ENCODE results near the gene LCN10.

LCN10 gene

DNA sequence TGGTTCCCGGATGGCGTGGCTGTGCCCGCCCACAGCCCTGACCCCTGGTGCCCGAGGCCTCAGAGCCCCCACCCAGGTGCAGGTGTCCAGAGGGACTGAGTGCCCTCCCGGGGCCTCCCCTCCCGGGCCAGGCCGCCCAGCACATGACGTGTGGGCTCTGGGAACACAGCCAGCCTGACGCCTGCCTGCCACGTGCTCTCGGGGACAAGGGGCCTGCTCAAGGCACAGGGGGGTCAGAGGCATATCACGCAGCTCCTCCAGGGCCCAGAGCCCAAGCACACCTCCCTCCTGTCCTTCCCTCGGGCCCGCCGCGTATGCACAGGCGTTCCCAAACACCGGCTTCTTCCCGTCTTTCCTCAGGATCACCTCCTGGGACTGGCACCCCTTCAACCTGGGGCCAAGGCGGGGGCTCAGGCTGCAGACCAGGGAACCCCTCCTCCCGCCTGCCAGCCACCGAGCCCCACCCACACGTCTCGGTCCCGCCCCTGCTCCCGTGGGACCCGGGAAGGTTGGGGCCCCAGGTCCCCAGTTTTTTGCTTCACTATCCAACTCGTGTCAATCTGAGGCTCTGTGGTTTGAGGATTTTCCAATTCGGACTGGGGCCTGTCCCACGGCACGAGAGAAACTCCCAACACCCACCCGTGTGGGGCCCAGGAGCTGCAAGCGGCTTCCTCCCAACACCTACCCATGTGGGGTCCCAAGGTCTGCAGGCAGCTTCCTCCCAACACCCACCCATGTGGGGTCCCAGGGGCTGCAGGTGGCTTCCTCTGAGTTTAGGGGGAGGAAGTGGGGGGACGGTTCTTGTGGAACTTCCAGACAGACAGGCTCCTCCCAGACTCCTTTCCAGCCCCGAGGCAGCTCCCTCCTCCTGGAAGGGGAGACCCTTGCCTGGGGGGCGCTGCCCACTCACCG is 1.5 kb downstream of the LCN10 start:
- H3K4me3 ChIP-seq (replicated peaks; ENCODE audit: low read depth, low read length), result no peak overlapping the region
- TF ChIP-seq, protein P1, sequence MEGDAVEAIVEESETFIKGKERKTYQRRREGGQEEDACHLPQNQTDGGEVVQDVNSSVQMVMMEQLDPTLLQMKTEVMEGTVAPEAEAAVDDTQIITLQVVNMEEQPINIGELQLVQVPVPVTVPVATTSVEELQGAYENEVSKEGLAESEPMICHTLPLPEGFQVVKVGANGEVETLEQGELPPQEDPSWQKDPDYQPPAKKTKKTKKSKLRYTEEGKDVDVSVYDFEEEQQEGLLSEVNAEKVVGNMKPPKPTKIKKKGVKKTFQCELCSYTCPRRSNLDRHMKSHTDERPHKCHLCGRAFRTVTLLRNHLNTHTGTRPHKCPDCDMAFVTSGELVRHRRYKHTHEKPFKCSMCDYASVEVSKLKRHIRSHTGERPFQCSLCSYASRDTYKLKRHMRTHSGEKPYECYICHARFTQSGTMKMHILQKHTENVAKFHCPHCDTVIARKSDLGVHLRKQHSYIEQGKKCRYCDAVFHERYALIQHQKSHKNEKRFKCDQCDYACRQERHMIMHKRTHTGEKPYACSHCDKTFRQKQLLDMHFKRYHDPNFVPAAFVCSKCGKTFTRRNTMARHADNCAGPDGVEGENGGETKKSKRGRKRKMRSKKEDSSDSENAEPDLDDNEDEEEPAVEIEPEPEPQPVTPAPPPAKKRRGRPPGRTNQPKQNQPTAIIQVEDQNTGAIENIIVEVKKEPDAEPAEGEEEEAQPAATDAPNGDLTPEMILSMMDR (IDR thresholded peaks at IDR 0.05; ENCODE audit: low read length, missing control alignments), result no peak
- DNase-seq (ENCODE audit: low read depth), result peak; percentile 45

DNA sequence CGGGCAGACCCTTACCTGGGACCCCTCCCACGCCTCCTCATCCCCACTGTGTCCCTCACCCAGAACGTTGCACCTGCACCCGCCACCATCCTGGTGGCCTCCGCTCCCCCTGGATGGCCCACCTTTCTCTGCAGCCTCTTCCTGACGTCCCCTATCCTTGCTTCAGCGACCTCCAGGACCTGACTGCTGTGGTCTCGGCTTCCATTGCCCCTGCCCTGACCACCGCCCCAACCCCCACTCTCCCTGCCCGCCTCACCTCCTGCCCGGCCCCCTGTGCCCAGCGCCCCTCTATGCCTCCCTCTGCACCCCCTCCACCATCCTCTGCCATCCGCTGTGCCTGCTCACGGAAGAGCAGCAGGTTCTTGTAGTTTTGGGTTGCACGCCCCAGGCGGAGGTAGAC is 2.2 kb downstream of the LCN10 start:
- DNase-seq (ENCODE audit: low read depth), result no peak
- H3K4me3 ChIP-seq (replicated peaks; ENCODE audit: low read depth, low read length), result no peak overlapping the region
- TF ChIP-seq, protein P1 (IDR thresholded peaks at IDR 0.05; ENCODE audit: low read length, missing control alignments), result no peak

DNA sequence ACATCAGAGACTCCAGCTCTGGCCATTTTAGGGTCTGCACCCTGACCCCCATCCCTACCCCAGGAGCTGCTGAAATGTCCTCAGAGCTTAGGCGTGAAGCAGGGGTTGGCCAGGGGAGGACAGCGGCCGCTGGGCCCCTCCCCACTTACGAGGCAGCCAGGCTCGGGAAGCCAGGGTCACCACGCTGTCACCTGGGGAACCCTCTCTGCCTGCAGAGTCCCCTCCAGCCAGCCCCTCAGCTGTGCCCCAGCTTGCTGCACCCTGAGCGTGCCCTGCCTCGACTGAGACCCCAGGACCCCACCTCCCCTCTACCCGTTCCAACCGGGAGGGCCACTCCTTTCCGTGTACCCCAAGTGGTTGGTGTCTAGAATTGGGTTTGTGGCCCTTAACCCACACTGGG is 2.7 kb downstream of the LCN10 start:
- TF ChIP-seq, protein P1 (IDR thresholded peaks at IDR 0.05; ENCODE audit: low read length, missing control alignments), result no peak
- no peak for DNase-seq (ENCODE audit: low read depth)
- no peak overlapping the region for H3K4me3 ChIP-seq (replicated peaks; ENCODE audit: low read depth, low read length)

DNA sequence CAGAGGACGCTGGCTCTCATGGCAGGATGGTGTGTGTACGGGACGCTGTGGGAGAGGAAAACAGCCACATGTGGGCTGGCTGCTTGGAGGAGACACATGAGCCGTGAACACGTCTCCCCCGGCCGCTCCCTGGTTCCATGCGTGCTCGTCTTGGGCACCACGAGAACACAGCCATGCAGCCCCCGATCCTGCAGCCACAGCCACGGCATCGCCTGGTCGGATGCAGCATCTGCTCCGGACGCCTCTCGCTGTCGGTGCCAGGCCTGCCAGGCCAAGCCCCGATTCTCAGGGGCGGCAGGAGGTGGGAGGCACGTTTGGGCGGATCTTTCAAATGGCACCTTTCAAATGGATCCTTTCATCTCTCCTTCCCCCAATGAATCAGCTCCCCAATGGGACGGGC is 3.2 kb downstream of the LCN10 start:
- TF ChIP-seq, protein P1 (IDR thresholded peaks at IDR 0.05; ENCODE audit: low read length, missing control alignments), result no peak
- DNase-seq (ENCODE audit: low read depth), result no peak
- no peak overlapping the region for H3K4me3 ChIP-seq (replicated peaks; ENCODE audit: low read depth, low read length)

DNA sequence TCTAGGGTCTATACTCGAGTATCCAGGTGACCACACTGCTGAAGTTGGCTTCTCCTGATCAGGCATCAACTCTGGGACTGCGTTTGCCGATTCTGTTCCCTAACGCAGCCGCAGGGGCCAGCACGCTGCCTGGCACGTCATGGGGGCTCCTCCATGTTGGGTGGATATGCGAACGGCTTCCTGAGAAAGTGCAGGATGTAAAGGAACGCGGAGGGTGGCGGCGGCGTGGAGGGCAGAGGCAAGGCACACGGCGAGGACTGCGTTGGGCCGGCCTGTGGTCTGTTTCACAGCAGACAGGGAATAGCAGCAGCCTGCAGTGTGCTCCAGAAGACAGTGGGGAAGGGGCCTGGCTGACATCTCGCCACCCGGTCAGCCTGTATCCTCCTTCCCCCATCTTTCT is 3.8 kb downstream of the LCN10 start:
- H3K4me3 ChIP-seq (replicated peaks; ENCODE audit: low read depth, low read length), result no peak overlapping the region
- DNase-seq (ENCODE audit: low read depth), result no peak
- TF ChIP-seq, protein P1 (IDR thresholded peaks at IDR 0.05; ENCODE audit: low read length, missing control alignments), result no peak

DNA sequence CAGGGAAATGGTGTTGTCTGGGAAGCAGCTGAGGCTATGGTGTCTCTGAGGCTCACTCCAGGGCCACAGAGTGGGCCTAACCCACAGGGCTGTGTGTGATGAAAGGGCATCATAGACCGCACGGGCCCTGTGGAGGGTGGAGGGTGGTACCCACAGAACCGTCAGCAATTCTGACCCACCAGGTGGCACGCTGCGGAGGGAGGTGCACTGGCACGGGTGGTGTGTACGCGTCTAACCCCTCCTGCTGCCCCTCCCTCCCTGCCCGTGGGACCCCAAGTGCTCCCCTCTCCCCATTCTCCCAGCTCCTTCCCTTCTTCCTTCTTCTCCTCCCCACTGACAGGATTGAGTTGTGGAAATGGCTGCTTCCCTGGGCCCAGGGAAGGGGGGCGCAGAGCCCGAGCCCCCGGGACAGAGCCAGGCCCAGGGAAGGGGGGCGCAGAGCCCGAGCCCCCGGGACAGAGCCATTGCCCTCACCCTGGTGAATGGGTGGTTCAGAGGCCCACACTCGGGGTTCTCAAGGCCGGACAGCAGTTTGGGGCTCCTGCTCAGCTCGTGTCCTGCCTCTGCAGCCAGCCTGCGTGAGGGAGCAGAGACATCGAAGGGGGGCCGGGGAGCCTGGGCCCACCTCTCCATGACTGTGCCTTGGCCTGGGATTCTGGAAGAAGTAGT is 6.8 kb downstream of the LCN10 start:
- TF ChIP-seq, protein P1 (IDR thresholded peaks at IDR 0.05; ENCODE audit: low read length, missing control alignments), result no peak
- no peak for DNase-seq (ENCODE audit: low read depth)
- H3K4me3 ChIP-seq (replicated peaks; ENCODE audit: low read depth, low read length), result no peak overlapping the region

Measured in fibroblast of pulmonary artery (primary cell).